Sigmoid colon (tissue), 4 donors: ENCODE results near the gene CROCC.

Experiments used
- EP300 ChIP-seq, 4 donors: sonication (generic); formaldehyde crosslinking; IDR thresholded peaks; one replicate each; pipeline ENCODE4 v1.6.1; 2017; ENCODE audit warnings: antibody characterized with exemption in 4 of 4
- POLR2AphosphoS5 ChIP-seq, 4 donors: sonication (generic); formaldehyde crosslinking; IDR thresholded peaks; one replicate each; pipeline ENCODE4 v1.6.1; 2017; ENCODE audit warnings: antibody characterized with exemption in 4 of 4
- TF ChIP-seq, protein P1 (sequence below), 4 experiments: fragments of 450-650 bp in 3 of 4; fragments of 200-600 bp in 1 of 4; IDR thresholded peaks; one replicate each; pipeline ENCODE4 v1.5.1; 2016 to 2019; ENCODE audit warnings: antibody characterized with exemption in 4 of 4, mild to moderate bottlenecking in 3 of 4, moderate library complexity in 2 of 4

DNA sequence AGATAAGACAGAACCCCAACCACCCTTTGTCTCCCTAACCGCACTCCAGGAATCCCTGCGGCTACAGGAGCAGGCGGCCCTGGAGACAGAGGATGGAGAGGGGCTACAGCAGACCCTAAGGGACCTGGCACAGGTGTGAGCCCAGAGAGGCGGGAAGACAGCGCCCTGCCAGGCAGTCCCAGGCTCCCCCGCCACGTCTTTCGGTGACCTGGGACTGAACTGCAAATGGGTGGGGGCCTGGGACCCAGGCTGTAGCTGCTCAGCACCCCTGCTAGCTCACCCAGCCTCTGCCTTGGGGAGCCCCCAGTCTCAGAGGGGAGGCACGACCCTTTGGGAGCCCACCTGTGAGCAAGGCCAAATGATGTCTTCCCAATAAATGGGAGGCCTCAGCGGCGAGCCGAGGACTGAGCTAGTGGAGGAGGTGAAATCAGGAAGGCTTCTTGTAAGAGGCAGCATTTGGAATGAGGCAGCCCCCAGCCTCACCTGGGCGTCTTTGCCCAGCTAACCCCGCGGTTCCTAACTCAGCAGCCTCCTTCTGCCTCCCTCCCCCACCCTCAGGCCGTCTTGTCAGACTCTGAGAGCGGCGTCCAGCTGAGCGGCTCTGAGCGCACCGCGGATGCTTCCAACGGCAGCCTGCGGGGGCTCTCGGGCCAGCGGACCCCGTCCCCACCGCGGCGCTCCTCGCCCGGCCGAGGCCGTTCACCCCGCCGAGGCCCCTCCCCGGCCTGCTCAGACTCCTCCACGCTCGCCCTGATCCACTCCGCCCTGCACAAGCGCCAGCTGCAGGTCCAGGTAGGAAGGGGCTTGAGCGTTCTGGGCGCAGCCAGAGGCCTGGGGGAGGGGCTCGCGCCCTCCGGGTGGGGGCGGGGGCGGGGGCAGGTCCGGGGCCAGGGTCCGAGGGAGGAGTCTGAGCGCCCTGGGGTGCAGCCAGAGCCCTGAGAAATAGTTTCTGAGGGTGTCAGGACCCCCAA, 16.9 kb downstream of the CROCC start:
- TF ChIP-seq POLR2AphosphoS5 (IDR thresholded peaks at IDR 0.05) = no peak
- TF ChIP-seq, protein P1, sequence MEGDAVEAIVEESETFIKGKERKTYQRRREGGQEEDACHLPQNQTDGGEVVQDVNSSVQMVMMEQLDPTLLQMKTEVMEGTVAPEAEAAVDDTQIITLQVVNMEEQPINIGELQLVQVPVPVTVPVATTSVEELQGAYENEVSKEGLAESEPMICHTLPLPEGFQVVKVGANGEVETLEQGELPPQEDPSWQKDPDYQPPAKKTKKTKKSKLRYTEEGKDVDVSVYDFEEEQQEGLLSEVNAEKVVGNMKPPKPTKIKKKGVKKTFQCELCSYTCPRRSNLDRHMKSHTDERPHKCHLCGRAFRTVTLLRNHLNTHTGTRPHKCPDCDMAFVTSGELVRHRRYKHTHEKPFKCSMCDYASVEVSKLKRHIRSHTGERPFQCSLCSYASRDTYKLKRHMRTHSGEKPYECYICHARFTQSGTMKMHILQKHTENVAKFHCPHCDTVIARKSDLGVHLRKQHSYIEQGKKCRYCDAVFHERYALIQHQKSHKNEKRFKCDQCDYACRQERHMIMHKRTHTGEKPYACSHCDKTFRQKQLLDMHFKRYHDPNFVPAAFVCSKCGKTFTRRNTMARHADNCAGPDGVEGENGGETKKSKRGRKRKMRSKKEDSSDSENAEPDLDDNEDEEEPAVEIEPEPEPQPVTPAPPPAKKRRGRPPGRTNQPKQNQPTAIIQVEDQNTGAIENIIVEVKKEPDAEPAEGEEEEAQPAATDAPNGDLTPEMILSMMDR (IDR thresholded peaks at IDR 0.05) = no peak
- TF ChIP-seq EP300 (IDR thresholded peaks at IDR 0.05) = no peak
